ENCODE results near the gene NBR1.

GRCh38 chr17:43210576-43210975 is 39.6 kb downstream of the NBR1 start:
- TF ChIP-seq POLR2AphosphoS5 (IDR thresholded peaks at IDR 0.05; ENCODE audit: low read depth, low read length) (no peak), POLR2A (IDR thresholded peaks at IDR 0.05; ENCODE audit: low read depth, low read length) (no peak), SPI1 (IDR thresholded peaks at IDR 0.05; ENCODE audit: low read depth, low read length) (no peak), TAF1 (IDR thresholded peaks at IDR 0.05; ENCODE audit: low read depth, low read length) (no peak), POU2F2 (IDR thresholded peaks at IDR 0.05; ENCODE audit: low read depth, low read length) (no peak)

Data from GM12891 (cell line).